ENCODE results near the gene NRCAM.

Gene NRCAM

GRCh38 chr7:108413782-108414492, 42.3 kb downstream of the NRCAM start:
- H3K4me1 ChIP-seq (ENCODE audit: control insufficient read depth, insufficient read depth, low read length) = no peaks in the 10 kb centered on the region
- H3K27me3 ChIP-seq (ENCODE audit: control insufficient read depth in 1 of 2, insufficient read depth in 2 of 2, low read length in 2 of 2) = no peaks in the 10 kb centered on the region
- H3K4me3 ChIP-seq (ENCODE audit: low read length in 2 of 2) = no peak overlapping the region
- no peaks in the 10 kb centered on the region for H3K9me3 ChIP-seq (ENCODE audit: control insufficient read depth in 2 of 2, low read length in 2 of 2)
- no peak overlapping the region for H3K9ac ChIP-seq (ENCODE audit: low read length in 2 of 2)
- H3K36me3 ChIP-seq (ENCODE audit: control insufficient read depth in 2 of 2, insufficient read depth in 2 of 2, low read length in 2 of 2) = no peaks in the 10 kb centered on the region
- H3K27ac ChIP-seq (ENCODE audit: low read length) = no peak overlapping the region

GRCh38 chr7:108413337-108413736, 42.9 kb downstream of the NRCAM start:
- Histone ChIP-seq H3K36me3 (ENCODE audit: control insufficient read depth in 2 of 2, insufficient read depth in 2 of 2, low read length in 2 of 2) (no peaks in the 10 kb centered on the region), H3K9me3 (ENCODE audit: control insufficient read depth in 2 of 2, low read length in 2 of 2) (no peaks in the 10 kb centered on the region), H3K4me1 (ENCODE audit: control insufficient read depth, insufficient read depth, low read length) (no peaks in the 10 kb centered on the region), H3K9ac (ENCODE audit: low read length in 2 of 2) (no peak overlapping the region), H3K4me3 (ENCODE audit: low read length in 2 of 2) (no peak overlapping the region), H3K27ac (ENCODE audit: low read length) (no peak overlapping the region), H3K27me3 (ENCODE audit: control insufficient read depth in 1 of 2, insufficient read depth in 2 of 2, low read length in 2 of 2) (no peaks in the 10 kb centered on the region)

GRCh38 chr7:108409146-108409545, 47.1 kb downstream of the NRCAM start:
- no peaks in the 10 kb centered on the region for H3K9me3 ChIP-seq (ENCODE audit: control insufficient read depth in 2 of 2, low read length in 2 of 2)
- no peak overlapping the region for H3K27ac ChIP-seq (ENCODE audit: low read length)
- H3K9ac ChIP-seq (ENCODE audit: low read length in 2 of 2) = no peak overlapping the region
- H3K36me3 ChIP-seq (ENCODE audit: control insufficient read depth in 2 of 2, insufficient read depth in 2 of 2, low read length in 2 of 2) = no peaks in the 10 kb centered on the region
- H3K4me3 ChIP-seq (ENCODE audit: low read length in 2 of 2) = no peak overlapping the region
- no peaks in the 10 kb centered on the region for H3K4me1 ChIP-seq (ENCODE audit: control insufficient read depth, insufficient read depth, low read length)
- no peaks in the 10 kb centered on the region for H3K27me3 ChIP-seq (ENCODE audit: control insufficient read depth in 1 of 2, insufficient read depth in 2 of 2, low read length in 2 of 2)

- Histone ChIP-seq H3K27ac (ENCODE audit: low read length) (no peak overlapping the region), H3K4me3 (ENCODE audit: low read length in 2 of 2) (no peak overlapping the region), H3K36me3 (ENCODE audit: control insufficient read depth in 2 of 2, insufficient read depth in 2 of 2, low read length in 2 of 2) (no peaks in the 10 kb centered on the region), H3K4me1 (ENCODE audit: control insufficient read depth, insufficient read depth, low read length) (no peaks in the 10 kb centered on the region), H3K27me3 (ENCODE audit: control insufficient read depth in 1 of 2, insufficient read depth in 2 of 2, low read length in 2 of 2) (no peaks in the 10 kb centered on the region), H3K9ac (ENCODE audit: low read length in 2 of 2) (no peak overlapping the region), H3K9me3 (ENCODE audit: control insufficient read depth in 2 of 2, low read length in 2 of 2) (no peaks in the 10 kb centered on the region)
These were observed 47.8 kb downstream of the NRCAM start for GRCh38 chr7:108408296-108408991.

- no peak overlapping the region for H3K4me3 ChIP-seq (ENCODE audit: low read length in 2 of 2)
- no peaks in the 10 kb centered on the region for H3K36me3 ChIP-seq (ENCODE audit: control insufficient read depth in 2 of 2, insufficient read depth in 2 of 2, low read length in 2 of 2)
- no peaks in the 10 kb centered on the region for H3K4me1 ChIP-seq (ENCODE audit: control insufficient read depth, insufficient read depth, low read length)
- no peak overlapping the region for H3K27ac ChIP-seq (ENCODE audit: low read length)
- H3K27me3 ChIP-seq (ENCODE audit: control insufficient read depth in 1 of 2, insufficient read depth in 2 of 2, low read length in 2 of 2) = no peaks in the 10 kb centered on the region
- H3K9me3 ChIP-seq (ENCODE audit: control insufficient read depth in 2 of 2, low read length in 2 of 2) = no peaks in the 10 kb centered on the region
- no peak overlapping the region for H3K9ac ChIP-seq (ENCODE audit: low read length in 2 of 2)
These were observed 48.6 kb downstream of the NRCAM start for GRCh38 chr7:108407676-108408075.

GRCh38 chr7:108406222-108406890, 49.9 kb downstream of the NRCAM start:
- no peaks in the 10 kb centered on the region for H3K27me3 ChIP-seq (ENCODE audit: control insufficient read depth in 1 of 2, insufficient read depth in 2 of 2, low read length in 2 of 2)
- no peak overlapping the region for H3K4me3 ChIP-seq (ENCODE audit: low read length in 2 of 2)
- no peaks in the 10 kb centered on the region for H3K36me3 ChIP-seq (ENCODE audit: control insufficient read depth in 2 of 2, insufficient read depth in 2 of 2, low read length in 2 of 2)
- H3K9ac ChIP-seq (ENCODE audit: low read length in 2 of 2) = no peak overlapping the region
- H3K4me1 ChIP-seq (ENCODE audit: control insufficient read depth, insufficient read depth, low read length) = no peaks in the 10 kb centered on the region
- no peak overlapping the region for H3K27ac ChIP-seq (ENCODE audit: low read length)
- H3K9me3 ChIP-seq (ENCODE audit: control insufficient read depth in 2 of 2, low read length in 2 of 2) = no peaks in the 10 kb centered on the region

- H3K36me3 ChIP-seq (ENCODE audit: control insufficient read depth in 2 of 2, insufficient read depth in 2 of 2, low read length in 2 of 2) = no peaks in the 10 kb centered on the region
- H3K4me1 ChIP-seq (ENCODE audit: control insufficient read depth, insufficient read depth, low read length) = no peaks in the 10 kb centered on the region
- no peak overlapping the region for H3K4me3 ChIP-seq (ENCODE audit: low read length in 2 of 2)
- H3K9me3 ChIP-seq (ENCODE audit: control insufficient read depth in 2 of 2, low read length in 2 of 2) = no peaks in the 10 kb centered on the region
- H3K27ac ChIP-seq (ENCODE audit: low read length) = no peak overlapping the region
- H3K9ac ChIP-seq (ENCODE audit: low read length in 2 of 2) = no peak overlapping the region
- H3K27me3 ChIP-seq (ENCODE audit: control insufficient read depth in 1 of 2, insufficient read depth in 2 of 2, low read length in 2 of 2) = no peaks in the 10 kb centered on the region
These were observed 51.5 kb downstream of the NRCAM start for GRCh38 chr7:108404509-108405420.

- no peaks in the 10 kb centered on the region for H3K4me1 ChIP-seq (ENCODE audit: control insufficient read depth, insufficient read depth, low read length)
- no peak overlapping the region for H3K9ac ChIP-seq (ENCODE audit: low read length in 2 of 2)
- H3K9me3 ChIP-seq (ENCODE audit: control insufficient read depth in 2 of 2, low read length in 2 of 2) = no peaks in the 10 kb centered on the region
- no peaks in the 10 kb centered on the region for H3K36me3 ChIP-seq (ENCODE audit: control insufficient read depth in 2 of 2, insufficient read depth in 2 of 2, low read length in 2 of 2)
- H3K27ac ChIP-seq (ENCODE audit: low read length) = no peak overlapping the region
- no peak overlapping the region for H3K4me3 ChIP-seq (ENCODE audit: low read length in 2 of 2)
- no peaks in the 10 kb centered on the region for H3K27me3 ChIP-seq (ENCODE audit: control insufficient read depth in 1 of 2, insufficient read depth in 2 of 2, low read length in 2 of 2)
These were observed 52.5 kb downstream of the NRCAM start for GRCh38 chr7:108403597-108404217.

- Histone ChIP-seq H3K9me3 (ENCODE audit: control insufficient read depth in 2 of 2, low read length in 2 of 2) (no peaks in the 10 kb centered on the region), H3K4me1 (ENCODE audit: control insufficient read depth, insufficient read depth, low read length) (no peaks in the 10 kb centered on the region), H3K9ac (ENCODE audit: low read length in 2 of 2) (no peak overlapping the region), H3K36me3 (ENCODE audit: control insufficient read depth in 2 of 2, insufficient read depth in 2 of 2, low read length in 2 of 2) (no peaks in the 10 kb centered on the region), H3K4me3 (ENCODE audit: low read length in 2 of 2) (no peak overlapping the region), H3K27me3 (ENCODE audit: control insufficient read depth in 1 of 2, insufficient read depth in 2 of 2, low read length in 2 of 2) (no peaks in the 10 kb centered on the region), H3K27ac (ENCODE audit: low read length) (no peak overlapping the region)
These were observed 53.4 kb downstream of the NRCAM start for GRCh38 chr7:108402865-108403264.

GRCh38 chr7:108396080-108396479, 60.2 kb downstream of the NRCAM start:
- H3K36me3 ChIP-seq (ENCODE audit: control insufficient read depth in 2 of 2, insufficient read depth in 2 of 2, low read length in 2 of 2) = no peaks in the 10 kb centered on the region
- H3K27ac ChIP-seq (ENCODE audit: low read length) = no peak overlapping the region
- peaks cover 0 to 3% of the 10 kb centered on the region in 2 donors for H3K27me3 ChIP-seq (ENCODE audit: control insufficient read depth in 1 of 2, insufficient read depth in 2 of 2, low read length in 2 of 2)
- no peak overlapping the region for H3K4me3 ChIP-seq (ENCODE audit: low read length in 2 of 2)
- no peak overlapping the region for H3K9ac ChIP-seq (ENCODE audit: low read length in 2 of 2)
- no peaks in the 10 kb centered on the region for H3K9me3 ChIP-seq (ENCODE audit: control insufficient read depth in 2 of 2, low read length in 2 of 2)
- no peaks in the 10 kb centered on the region for H3K4me1 ChIP-seq (ENCODE audit: control insufficient read depth, insufficient read depth, low read length)
